Measurements from ENCODE around the gene PPP2R5C. TPM values are rescaled to one million over a fixed set of nuclear protein-coding genes. Genes with fewer than 3 reads are reported as not detected.

The PPP2R5C gene
- total RNA-seq, 1 experiment from 2014 or later, result 89.9 TPM

DNA sequence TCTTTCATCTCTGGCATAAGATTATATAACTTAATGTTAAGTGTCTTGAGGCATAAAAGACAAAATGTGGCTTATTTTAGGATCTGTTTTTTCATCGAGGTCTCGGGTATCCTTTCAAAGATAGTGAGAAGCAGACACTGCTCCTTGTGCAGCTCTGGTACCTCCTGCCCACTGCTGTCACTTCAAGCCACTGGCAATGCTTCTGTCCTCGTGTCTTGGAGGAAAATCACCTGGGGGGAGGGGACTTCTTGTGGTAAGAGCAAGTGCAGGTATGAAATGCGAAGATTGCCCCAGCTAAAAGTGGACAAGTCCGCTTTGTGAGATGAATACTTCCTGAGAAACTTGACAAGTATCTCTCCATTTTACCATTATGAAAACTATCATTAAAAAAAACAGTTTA is 165.1 kb downstream of the PPP2R5C start (continued):
- TF ChIP-seq, protein P1, sequence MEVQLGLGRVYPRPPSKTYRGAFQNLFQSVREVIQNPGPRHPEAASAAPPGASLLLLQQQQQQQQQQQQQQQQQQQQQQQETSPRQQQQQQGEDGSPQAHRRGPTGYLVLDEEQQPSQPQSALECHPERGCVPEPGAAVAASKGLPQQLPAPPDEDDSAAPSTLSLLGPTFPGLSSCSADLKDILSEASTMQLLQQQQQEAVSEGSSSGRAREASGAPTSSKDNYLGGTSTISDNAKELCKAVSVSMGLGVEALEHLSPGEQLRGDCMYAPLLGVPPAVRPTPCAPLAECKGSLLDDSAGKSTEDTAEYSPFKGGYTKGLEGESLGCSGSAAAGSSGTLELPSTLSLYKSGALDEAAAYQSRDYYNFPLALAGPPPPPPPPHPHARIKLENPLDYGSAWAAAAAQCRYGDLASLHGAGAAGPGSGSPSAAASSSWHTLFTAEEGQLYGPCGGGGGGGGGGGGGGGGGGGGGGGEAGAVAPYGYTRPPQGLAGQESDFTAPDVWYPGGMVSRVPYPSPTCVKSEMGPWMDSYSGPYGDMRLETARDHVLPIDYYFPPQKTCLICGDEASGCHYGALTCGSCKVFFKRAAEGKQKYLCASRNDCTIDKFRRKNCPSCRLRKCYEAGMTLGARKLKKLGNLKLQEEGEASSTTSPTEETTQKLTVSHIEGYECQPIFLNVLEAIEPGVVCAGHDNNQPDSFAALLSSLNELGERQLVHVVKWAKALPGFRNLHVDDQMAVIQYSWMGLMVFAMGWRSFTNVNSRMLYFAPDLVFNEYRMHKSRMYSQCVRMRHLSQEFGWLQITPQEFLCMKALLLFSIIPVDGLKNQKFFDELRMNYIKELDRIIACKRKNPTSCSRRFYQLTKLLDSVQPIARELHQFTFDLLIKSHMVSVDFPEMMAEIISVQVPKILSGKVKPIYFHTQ (CRISPR knock-in tag; IDR thresholded peaks at IDR 0.05), result no peak
- TF ChIP-seq ZNF532 (CRISPR knock-in tag; IDR thresholded peaks at IDR 0.05; ENCODE audit: borderline replicate concordance), result no peak
- no peak for TF ChIP-seq USF1 (CRISPR knock-in tag; IDR thresholded peaks at IDR 0.05)
- no peak for TF ChIP-seq NR3C1 (CRISPR knock-in tag; conservative IDR thresholded peaks at IDR 0.05; ENCODE audit: low read depth)
- TF ChIP-seq, protein P2, sequence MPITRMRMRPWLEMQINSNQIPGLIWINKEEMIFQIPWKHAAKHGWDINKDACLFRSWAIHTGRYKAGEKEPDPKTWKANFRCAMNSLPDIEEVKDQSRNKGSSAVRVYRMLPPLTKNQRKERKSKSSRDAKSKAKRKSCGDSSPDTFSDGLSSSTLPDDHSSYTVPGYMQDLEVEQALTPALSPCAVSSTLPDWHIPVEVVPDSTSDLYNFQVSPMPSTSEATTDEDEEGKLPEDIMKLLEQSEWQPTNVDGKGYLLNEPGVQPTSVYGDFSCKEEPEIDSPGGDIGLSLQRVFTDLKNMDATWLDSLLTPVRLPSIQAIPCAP (CRISPR knock-in tag; IDR thresholded peaks at IDR 0.05), result no peak
- TF ChIP-seq, protein P3, sequence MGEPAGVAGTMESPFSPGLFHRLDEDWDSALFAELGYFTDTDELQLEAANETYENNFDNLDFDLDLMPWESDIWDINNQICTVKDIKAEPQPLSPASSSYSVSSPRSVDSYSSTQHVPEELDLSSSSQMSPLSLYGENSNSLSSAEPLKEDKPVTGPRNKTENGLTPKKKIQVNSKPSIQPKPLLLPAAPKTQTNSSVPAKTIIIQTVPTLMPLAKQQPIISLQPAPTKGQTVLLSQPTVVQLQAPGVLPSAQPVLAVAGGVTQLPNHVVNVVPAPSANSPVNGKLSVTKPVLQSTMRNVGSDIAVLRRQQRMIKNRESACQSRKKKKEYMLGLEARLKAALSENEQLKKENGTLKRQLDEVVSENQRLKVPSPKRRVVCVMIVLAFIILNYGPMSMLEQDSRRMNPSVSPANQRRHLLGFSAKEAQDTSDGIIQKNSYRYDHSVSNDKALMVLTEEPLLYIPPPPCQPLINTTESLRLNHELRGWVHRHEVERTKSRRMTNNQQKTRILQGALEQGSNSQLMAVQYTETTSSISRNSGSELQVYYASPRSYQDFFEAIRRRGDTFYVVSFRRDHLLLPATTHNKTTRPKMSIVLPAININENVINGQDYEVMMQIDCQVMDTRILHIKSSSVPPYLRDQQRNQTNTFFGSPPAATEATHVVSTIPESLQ (CRISPR knock-in tag; IDR thresholded peaks at IDR 0.05), result no peak
- TF ChIP-seq ELF4 (CRISPR knock-in tag; IDR thresholded peaks at IDR 0.05; ENCODE audit: low read depth), result no peak

GRCh38 chr14:101927859-101928258 is 166.3 kb downstream of the PPP2R5C start:
- Mint-ChIP-seq H3K27me3 (ENCODE audit: low read depth) (no peaks in the 10 kb centered on the region), H3K4me3 (no peak overlapping the region), H3K9me3 (no peaks in the 10 kb centered on the region), H3K4me1 (peaks cover 7% of the 10 kb centered on the region), H3K27ac (no peak overlapping the region), H3K36me3 (no peaks in the 10 kb centered on the region)
- ATAC-seq, result no peak
- DNase-seq (ENCODE audit: low spot score), result no peak
- ChIA-PET CTCF (no interaction called here), POLR2A (no interaction called here)
- no peak for TF ChIP-seq ZNF263 (CRISPR knock-in tag; IDR thresholded peaks at IDR 0.05; ENCODE audit: low read depth)
- TF ChIP-seq SOX15 (CRISPR knock-in tag; IDR thresholded peaks at IDR 0.05), result no peak
- TF ChIP-seq, protein P1 (CRISPR knock-in tag; IDR thresholded peaks at IDR 0.05), result no peak
- TF ChIP-seq, protein P4, sequence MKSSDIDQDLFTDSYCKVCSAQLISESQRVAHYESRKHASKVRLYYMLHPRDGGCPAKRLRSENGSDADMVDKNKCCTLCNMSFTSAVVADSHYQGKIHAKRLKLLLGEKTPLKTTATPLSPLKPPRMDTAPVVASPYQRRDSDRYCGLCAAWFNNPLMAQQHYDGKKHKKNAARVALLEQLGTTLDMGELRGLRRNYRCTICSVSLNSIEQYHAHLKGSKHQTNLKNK (CRISPR knock-in tag; IDR thresholded peaks at IDR 0.05), result no peak
- TF ChIP-seq E2F4 (CRISPR knock-in tag; IDR thresholded peaks at IDR 0.05; ENCODE audit: borderline replicate concordance, low read depth), result no peak
- no peak for TF ChIP-seq ZNF396 (CRISPR knock-in tag; IDR thresholded peaks at IDR 0.05; ENCODE audit: borderline replicate concordance)
- TF ChIP-seq, protein P5, sequence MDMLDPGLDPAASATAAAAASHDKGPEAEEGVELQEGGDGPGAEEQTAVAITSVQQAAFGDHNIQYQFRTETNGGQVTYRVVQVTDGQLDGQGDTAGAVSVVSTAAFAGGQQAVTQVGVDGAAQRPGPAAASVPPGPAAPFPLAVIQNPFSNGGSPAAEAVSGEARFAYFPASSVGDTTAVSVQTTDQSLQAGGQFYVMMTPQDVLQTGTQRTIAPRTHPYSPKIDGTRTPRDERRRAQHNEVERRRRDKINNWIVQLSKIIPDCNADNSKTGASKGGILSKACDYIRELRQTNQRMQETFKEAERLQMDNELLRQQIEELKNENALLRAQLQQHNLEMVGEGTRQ (CRISPR knock-in tag; IDR thresholded peaks at IDR 0.05), result no peak
- no peak for TF ChIP-seq GTF2I (CRISPR knock-in tag; conservative IDR thresholded peaks at IDR 0.05)
- TF ChIP-seq PRRX2 (CRISPR knock-in tag; IDR thresholded peaks at IDR 0.05), result no peak
- no peak for TF ChIP-seq SMAD4 (CRISPR knock-in tag; IDR thresholded peaks at IDR 0.05)
- TF ChIP-seq NFATC4 (CRISPR knock-in tag; IDR thresholded peaks at IDR 0.05), result no peak
- no peak for TF ChIP-seq USF1 (CRISPR knock-in tag; IDR thresholded peaks at IDR 0.05)

Data from WTC11 (cell line).